ENCODE results near the gene S100G. TPM values are rescaled to one million over a fixed set of nuclear protein-coding genes. Genes with fewer than 3 reads are reported as not detected.
"Not testable (repeated sequence)": the region's sequence is repeated elsewhere in the genome, so short reads cannot be mapped to it uniquely, and the experiment has no call there.

Gene S100G, protein sequence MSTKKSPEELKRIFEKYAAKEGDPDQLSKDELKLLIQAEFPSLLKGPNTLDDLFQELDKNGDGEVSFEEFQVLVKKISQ
- not detected for total RNA-seq

DNA sequence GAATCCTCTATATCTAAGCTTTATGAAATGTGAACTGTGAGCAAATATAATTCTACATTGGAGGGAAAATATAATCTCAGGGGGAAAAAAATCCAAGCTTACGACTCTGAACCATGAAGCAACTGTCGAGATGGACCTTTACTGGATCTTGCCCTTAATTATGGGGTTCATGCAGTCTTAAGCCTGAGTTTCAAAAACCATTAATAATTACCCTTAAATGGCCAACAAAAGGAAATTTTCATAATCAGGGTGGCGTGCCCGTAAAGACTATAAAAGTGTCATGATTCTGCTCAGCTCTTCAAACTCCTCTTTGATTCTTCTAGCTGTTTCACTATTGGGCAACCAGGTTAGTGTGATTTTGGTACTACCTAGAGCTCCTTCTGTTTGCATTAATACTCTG is at the start of gene S100G:
S100G (plus strand) TSS at position 301 of the 400 bp plus-strand sequence. CDS start 849 bp downstream, outside the sequence.
- Mint-ChIP-seq H3K27me3 (ENCODE audit: low read depth) (no peaks in the 10 kb centered on the region), H3K4me1 (ENCODE audit: low read depth) (no peaks in the 10 kb centered on the region), H3K4me3 (no peak within 1 kb of the TSS), H3K9me3 (no peaks in the 10 kb centered on the region), H3K36me3 (ENCODE audit: insufficient read depth) (peaks cover 4% of the 10 kb centered on the region)
- ATAC-seq (no peak), DNase-seq (no peak)

DNA sequence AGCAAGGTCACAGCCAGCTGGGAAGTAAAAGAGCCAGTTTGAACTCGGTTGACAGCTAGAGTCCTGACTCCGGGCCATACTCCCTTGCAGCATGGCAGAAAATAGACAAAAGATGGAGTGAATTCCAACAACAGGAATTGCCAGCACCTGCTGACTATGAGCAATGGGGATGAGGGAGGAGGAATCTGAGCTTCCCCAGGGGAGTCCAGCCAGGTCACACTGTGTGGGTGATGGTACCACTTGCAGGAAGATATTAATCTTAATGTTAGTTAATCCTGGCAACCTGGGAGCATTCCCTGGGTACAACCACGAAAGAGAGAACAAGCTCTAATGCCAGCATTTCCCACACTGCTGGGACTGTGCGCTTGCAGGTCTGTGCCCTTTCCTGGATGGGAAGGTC is 48.1 kb upstream of the S100G start:
- Mint-ChIP-seq H3K36me3 (ENCODE audit: insufficient read depth) (no peaks in the 10 kb centered on the region), H3K27me3 (ENCODE audit: low read depth) (no peaks in the 10 kb centered on the region), H3K9me3 (no peaks in the 10 kb centered on the region), H3K4me1 (ENCODE audit: low read depth) (peaks cover 25% of the 10 kb centered on the region), H3K4me3 (no peak overlapping the region)
- no peak for DNase-seq
- no peak for ATAC-seq

DNA sequence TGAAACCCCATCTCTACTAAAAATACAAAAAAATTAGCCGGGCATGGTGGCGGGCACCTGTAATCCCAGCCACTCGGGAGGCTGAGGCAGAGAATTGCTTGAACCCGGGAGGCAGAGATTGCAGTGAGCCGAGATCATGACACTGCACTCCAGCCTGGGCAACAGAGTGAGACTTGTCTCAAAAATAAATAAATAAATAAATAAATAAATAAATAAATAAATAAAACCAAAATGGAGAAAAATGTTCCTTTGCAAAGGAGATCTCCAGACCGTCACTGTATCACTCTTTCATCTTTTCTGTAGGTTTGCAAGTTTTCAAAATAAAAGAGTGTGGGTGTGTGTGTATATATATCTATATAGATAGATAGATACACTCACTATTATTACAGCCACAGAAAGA is 46.7 kb upstream of the S100G start:
- not testable (repeated sequence) for H3K27me3 Mint-ChIP-seq (ENCODE audit: low read depth); H3K9me3 Mint-ChIP-seq; H3K36me3 Mint-ChIP-seq (ENCODE audit: insufficient read depth); H3K4me3 Mint-ChIP-seq; ATAC-seq; DNase-seq
- peaks cover 30% of the 10 kb centered on the region for H3K4me1 Mint-ChIP-seq (ENCODE audit: low read depth)

DNA sequence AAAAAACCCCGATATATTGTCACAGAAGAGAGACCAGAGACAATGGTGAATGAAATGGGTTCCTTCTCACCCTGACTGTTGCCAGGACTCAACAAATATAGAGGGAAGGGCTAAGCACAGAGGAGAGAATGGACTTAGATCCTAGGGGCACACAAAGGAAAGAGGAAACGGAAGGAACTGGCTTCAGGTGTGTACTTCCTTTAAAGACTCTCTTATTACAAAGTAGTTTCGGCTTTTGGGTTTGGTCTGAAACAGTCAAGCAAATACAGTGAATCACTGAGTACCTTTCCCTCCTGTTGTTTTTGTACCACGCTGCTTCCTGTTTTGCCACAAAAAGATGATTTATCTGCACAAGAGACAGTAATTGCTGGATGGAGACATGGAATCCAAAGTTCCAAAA is 46.1 kb upstream of the S100G start:
- no peaks in the 10 kb centered on the region for H3K27me3 Mint-ChIP-seq (ENCODE audit: low read depth)

DNA sequence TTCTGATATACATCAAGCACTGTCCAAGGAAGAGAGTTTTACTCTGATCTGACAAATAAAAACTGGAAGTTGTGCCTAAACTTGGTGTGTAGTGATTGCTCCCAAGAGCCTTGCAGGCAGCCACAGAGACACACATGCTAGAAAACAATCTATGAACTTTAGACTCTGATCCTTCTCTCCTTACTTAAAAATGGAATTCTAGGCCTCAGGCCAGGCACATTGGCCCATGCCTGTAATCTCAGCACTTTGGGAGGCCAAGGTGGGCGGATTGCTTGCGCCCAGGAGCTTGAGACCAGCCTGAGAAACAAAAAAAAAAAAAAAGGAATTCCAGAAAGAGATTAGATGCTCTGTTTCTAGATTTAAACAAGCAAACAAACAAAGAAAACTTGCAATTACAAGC is 45.6 kb upstream of the S100G start:
- Mint-ChIP-seq H3K4me3 (peak overlapping the region; percentile 73), H3K4me1 (ENCODE audit: low read depth) (peaks cover 30% of the 10 kb centered on the region), H3K36me3 (ENCODE audit: insufficient read depth) (no peaks in the 10 kb centered on the region), H3K9me3 (no peaks in the 10 kb centered on the region), H3K27me3 (ENCODE audit: low read depth) (no peaks in the 10 kb centered on the region)
- DNase-seq, result no peak
- ATAC-seq, result peak in 1 of 2 donors; percentile 10

More for the DNA sequence above, 46.1 kb upstream of the S100G start:
- Mint-ChIP-seq H3K36me3 (ENCODE audit: insufficient read depth) (no peaks in the 10 kb centered on the region), H3K4me1 (ENCODE audit: low read depth) (peaks cover 30% of the 10 kb centered on the region), H3K4me3 (peak overlapping the region; percentile 73), H3K9me3 (no peaks in the 10 kb centered on the region)
- peak; percentile 63 to 80 for ATAC-seq
- no peak for DNase-seq

DNA sequence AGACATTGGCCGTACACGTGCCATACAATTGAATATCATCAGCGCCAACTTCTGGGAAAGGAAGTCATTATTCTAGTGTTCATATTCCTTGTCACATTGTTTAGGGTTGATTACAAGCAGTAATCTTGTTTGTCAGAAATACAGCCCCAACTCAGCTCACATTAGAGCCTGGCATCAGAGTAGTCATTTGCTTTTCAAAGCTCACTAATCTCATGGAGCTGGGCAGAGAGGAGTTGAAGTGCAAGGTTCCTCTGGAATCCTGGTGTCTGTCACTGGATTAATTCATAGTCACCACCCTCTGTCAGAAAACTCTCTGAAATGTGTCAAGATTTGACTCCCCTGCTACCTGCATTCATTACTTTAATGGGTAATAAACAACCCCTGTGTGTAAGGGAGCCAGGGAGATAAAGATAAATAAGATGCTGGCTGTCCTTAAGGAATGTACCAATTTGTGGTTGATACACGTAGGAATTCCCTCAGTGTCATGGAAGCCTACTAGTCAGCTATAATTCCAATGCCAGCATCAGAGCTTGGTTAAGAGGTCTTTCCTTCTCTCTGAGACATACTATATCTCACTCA is 43.7 kb upstream of the S100G start:
- no peaks in the 10 kb centered on the region for H3K36me3 Mint-ChIP-seq (ENCODE audit: insufficient read depth)
- DNase-seq, result no peak
- no peaks in the 10 kb centered on the region for H3K27me3 Mint-ChIP-seq (ENCODE audit: low read depth)
- H3K9me3 Mint-ChIP-seq, result no peaks in the 10 kb centered on the region
- H3K4me1 Mint-ChIP-seq (ENCODE audit: low read depth), result peaks cover 30% of the 10 kb centered on the region
- ATAC-seq, result no peak
- no peak overlapping the region for H3K4me3 Mint-ChIP-seq

DNA sequence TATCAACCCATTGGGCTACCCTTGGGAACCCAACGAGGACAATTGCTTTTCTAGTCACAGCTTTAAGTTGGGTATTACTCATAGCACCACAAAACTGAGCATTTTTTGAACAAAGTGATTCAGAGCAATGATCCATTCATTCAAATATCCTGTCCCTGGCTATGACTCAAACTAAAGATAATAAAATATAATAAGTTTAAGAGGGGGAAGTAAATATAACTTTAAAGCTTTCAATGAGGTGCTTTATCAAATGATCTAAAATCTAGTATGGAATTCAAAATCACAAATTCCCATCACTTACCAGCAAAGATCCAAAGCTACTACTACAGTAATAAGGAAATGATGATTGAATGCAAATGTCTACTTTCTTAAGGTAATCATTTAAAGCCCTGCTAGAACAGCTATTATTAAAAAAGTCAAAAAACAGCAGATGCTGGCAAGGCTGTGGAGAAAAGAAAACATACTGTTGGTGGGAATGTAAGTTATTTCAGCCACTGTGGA is 39.8 kb upstream of the S100G start:
- DNase-seq (no peak), ATAC-seq (no peak)
- peaks cover 14% of the 10 kb centered on the region for H3K4me1 Mint-ChIP-seq (ENCODE audit: low read depth)
- H3K4me3 Mint-ChIP-seq, result no peak overlapping the region
- no peaks in the 10 kb centered on the region for H3K27me3 Mint-ChIP-seq (ENCODE audit: low read depth)
- peaks cover 8% of the 10 kb centered on the region for H3K36me3 Mint-ChIP-seq (ENCODE audit: insufficient read depth)
- no peaks in the 10 kb centered on the region for H3K9me3 Mint-ChIP-seq

DNA sequence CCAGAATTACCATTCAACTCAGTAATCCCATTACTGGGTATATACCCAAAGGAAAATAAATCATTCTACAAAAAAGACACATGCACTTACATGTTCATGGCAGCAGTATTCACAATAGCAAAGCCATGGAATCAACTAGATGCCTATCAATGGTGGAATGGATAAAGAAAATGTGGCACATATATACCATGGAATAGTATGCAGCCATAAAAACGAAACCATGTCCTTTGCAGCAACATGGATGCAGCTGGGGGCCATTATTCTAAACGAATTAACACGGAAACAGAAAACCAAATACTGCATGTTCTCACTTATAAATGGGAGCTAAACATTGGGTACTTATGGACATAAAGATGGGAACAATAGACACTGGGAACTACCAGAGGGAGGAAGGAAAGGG is 39.3 kb upstream of the S100G start:
- not testable (repeated sequence) for H3K9me3 Mint-ChIP-seq; H3K27me3 Mint-ChIP-seq (ENCODE audit: low read depth); H3K36me3 Mint-ChIP-seq (ENCODE audit: insufficient read depth); DNase-seq; H3K4me3 Mint-ChIP-seq; ATAC-seq
- peaks cover 13% of the 10 kb centered on the region for H3K4me1 Mint-ChIP-seq (ENCODE audit: low read depth)

DNA sequence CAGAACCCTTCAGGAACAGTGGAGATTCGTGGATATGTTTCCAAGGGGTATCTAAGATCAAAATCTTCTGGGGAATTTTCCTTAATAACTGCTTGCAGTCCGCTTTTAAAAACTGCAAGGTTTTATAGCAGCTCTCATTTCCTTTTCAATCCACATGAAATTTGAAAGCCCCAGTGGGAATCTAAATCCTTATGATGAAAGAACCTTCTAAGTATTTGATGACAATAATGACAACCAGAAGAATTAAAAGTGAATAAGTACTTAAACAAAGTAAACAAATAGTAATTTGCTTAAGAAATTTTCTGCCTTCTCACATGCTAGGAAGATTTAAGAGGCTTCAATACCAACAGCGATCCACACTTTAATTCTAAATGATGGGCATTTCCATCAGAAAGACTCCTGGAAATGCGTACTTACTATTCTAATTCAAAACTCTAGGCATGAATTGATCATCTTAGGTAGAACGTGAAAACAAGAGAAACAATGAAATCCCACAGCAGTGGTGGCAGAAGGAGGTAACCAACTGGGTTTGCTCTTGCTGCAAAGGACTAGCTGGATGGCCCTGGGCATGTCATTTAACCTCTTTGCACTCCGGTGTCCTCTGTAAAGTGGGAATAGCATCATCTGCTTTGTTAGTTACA is 37.6 kb upstream of the S100G start:
- Mint-ChIP-seq H3K27me3 (ENCODE audit: low read depth) (no peaks in the 10 kb centered on the region), H3K4me3 (no peak overlapping the region), H3K36me3 (ENCODE audit: insufficient read depth) (peaks cover 15% of the 10 kb centered on the region), H3K4me1 (ENCODE audit: low read depth) (peaks cover under 1% of the 10 kb centered on the region), H3K9me3 (no peaks in the 10 kb centered on the region)
- no peak for ATAC-seq
- no peak for DNase-seq

DNA sequence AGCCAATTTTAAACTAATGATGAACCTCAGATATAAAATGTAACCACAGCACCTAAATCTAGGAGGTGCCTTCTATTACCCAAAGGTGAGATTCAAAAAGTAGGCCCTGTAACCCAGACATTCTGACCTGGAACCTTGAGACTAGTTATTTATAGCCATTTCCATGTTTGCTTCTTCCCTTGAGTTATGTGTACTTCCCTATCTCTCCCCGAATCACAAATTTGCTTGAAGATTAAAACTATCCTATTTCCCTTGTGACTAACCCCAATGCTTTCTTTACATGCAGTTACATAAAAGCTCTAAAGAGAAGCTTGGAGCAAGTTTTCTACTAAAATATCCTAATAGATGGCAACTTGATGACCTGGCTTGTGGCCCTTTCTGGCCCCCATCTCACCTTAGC is 32.6 kb upstream of the S100G start:
- DNase-seq, result no peak
- Mint-ChIP-seq H3K9me3 (no peaks in the 10 kb centered on the region), H3K36me3 (ENCODE audit: insufficient read depth) (peaks cover 18% of the 10 kb centered on the region), H3K4me3 (no peak overlapping the region), H3K4me1 (ENCODE audit: low read depth) (no peaks in the 10 kb centered on the region), H3K27me3 (ENCODE audit: low read depth) (no peaks in the 10 kb centered on the region)
- no peak for ATAC-seq

DNA sequence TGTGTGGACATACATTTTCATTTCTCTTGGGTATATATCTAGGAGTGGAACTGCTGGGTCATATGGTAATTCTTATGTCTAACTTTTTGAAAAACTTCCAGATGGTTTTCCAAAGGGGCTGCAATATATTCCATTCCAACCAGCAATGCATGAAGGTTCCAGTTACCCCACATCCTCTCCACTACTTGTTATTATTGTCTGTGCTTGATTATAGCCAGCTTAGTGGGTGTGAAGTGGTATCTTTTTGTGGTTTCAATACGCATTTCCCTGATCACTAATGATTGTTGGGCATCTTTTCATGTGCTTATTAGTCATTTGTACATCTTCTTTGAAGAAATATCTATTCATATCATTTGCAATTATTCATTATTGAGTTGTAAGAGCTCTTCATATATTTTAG is 31.5 kb upstream of the S100G start:
- ATAC-seq, result no peak
- Mint-ChIP-seq H3K9me3 (no peaks in the 10 kb centered on the region), H3K27me3 (ENCODE audit: low read depth) (no peaks in the 10 kb centered on the region), H3K4me1 (ENCODE audit: low read depth) (no peaks in the 10 kb centered on the region), H3K4me3 (no peak overlapping the region), H3K36me3 (ENCODE audit: insufficient read depth) (peaks cover 12% of the 10 kb centered on the region)
- DNase-seq, result no peak

DNA sequence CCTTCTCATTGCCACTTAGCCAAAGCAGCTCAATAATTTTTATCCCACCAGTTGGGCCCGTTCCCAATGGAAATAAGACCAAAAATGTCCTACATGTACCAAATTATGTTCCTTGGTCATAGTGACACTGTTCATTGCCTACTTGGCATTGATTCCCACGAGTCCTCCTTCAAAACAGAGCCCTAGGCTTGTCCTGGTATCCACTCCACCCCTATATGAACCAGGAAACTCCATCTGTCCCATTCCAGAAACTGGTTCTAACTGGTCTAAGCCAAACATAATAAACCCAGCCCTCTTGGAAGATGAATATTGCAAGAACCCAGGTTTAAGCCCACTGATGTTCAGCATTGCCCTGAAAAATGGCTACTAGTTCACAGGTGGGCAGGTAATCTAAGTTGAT is 30.9 kb upstream of the S100G start:
- Mint-ChIP-seq H3K4me1 (ENCODE audit: low read depth) (no peaks in the 10 kb centered on the region), H3K27me3 (ENCODE audit: low read depth) (no peaks in the 10 kb centered on the region), H3K9me3 (no peaks in the 10 kb centered on the region), H3K36me3 (ENCODE audit: insufficient read depth) (peaks cover 12% of the 10 kb centered on the region), H3K4me3 (no peak overlapping the region)
- DNase-seq (no peak), ATAC-seq (no peak)

DNA sequence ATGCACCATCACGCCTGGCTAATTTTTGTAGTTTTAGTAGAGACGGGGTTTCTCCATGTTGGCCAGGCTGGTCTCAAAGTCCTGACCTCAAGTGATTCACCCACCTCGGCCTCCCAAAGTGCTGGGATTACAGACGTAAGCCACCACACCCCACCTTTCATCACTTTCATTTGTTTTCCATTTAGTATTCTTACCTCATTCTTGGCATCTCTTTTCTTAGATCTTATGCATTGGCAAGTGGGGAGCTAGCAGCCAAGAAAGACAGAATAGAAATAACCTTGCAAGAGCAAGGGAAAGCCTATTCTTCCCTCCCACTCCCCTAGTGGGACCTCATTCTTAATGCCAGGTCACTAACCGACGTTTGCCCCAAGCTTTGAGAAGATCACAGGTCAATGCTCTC is 21.4 kb upstream of the S100G start:
- not testable (repeated sequence) for H3K36me3 Mint-ChIP-seq (ENCODE audit: insufficient read depth); ATAC-seq; H3K4me1 Mint-ChIP-seq (ENCODE audit: low read depth); H3K27me3 Mint-ChIP-seq (ENCODE audit: low read depth); H3K9me3 Mint-ChIP-seq; H3K4me3 Mint-ChIP-seq; DNase-seq

DNA sequence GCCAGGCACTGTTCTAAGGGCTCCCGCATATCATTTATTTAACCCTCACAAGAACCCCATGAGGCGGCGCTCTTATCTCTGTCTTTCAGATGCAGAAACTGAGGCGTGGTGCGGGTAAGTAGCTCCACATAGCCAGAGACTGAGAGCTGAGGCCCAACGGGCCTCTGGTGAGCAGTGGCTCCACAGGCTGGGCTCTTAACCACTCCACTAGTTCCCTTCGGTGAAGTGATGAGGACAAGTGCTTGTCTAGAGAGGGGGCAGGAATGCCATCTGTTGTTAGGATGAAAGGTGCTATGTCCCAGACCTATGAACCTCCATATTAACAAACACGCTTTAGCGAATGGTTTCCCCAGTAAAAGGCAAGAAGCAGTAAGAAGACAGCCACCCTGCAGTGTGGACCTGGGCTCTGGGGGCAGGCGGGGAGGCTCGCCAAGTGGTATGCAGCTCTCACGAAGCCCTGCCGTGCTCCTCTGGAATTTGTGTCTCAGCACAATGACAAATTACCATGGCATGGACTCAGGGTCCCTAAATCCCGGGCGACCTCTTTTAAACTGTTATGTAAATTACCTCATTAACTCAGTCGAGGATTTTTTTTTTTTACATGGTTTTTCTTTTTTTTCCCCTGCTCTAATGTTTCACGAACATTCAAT is 20.9 kb upstream of the S100G start:
- ATAC-seq (no peak), DNase-seq (no peak)
- Mint-ChIP-seq H3K4me3 (no peak overlapping the region), H3K27me3 (ENCODE audit: low read depth) (no peaks in the 10 kb centered on the region), H3K36me3 (ENCODE audit: insufficient read depth) (no peaks in the 10 kb centered on the region), H3K9me3 (no peaks in the 10 kb centered on the region), H3K4me1 (ENCODE audit: low read depth) (peaks cover 2% of the 10 kb centered on the region)

DNA sequence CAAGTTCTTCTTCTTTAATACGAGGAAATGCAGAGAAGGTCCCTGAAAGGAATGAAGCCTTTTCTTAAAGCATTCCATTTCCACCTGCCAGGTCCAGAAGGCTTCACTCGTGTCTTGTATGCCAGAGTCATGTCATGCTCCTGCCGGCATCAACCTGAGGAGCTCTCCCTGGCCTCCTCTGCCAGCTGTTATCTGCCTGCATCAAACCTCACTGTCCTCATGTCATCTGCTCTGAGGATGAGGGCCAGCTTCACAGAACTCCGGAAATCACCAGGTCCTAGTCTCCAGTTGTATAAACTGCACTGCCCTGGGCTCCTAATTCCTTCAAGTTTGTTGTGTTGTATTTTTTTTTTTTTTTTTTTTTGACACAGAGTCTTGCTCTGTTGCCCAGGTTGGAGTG is 20.0 kb upstream of the S100G start:
- Mint-ChIP-seq H3K27me3 (ENCODE audit: low read depth) (no peaks in the 10 kb centered on the region), H3K4me3 (no peak overlapping the region), H3K4me1 (ENCODE audit: low read depth) (peaks cover 4% of the 10 kb centered on the region), H3K36me3 (ENCODE audit: insufficient read depth) (no peaks in the 10 kb centered on the region), H3K9me3 (no peaks in the 10 kb centered on the region)
- no peak for ATAC-seq
- no peak for DNase-seq
